ENCODE data around the gene CTRB2.

Gene CTRB2

DNA sequence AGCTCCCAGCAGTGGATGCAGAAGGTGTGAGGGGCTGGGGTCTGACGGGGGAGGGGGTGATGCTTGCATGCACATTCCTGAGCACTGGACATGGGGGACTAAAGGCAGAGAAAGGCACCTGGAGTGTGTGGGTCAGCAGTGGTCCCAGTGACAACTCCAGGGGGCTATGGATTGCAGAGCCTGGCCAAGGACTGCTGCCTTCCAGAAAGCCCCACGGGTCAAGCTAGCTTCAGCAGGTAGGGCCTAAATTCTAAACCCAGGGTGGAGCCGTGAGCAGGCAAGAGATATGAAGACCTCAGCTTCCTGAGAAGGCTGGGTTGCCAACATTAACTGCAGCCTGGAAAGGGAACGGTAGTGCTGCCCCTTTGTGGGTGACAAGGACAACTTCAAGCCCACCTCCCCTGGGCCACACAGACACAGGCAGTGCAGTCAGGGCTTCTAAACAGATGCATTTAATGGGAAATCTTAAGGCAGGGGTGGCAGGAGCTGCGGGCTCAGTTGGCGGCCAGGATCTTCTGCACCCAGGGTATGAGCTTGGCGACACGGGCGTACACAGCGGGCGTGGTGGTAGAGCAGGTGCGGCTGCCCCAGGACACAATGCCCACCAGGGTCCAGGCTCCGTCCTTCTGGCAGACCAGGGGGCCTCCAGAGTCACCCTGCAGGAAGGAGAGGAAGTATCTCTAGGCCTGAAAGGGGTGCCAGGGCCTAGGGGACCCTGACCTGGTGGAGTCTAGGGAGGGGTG, 3.1 kb downstream of the CTRB2 start:
- no peak for DNase-seq

DNA sequence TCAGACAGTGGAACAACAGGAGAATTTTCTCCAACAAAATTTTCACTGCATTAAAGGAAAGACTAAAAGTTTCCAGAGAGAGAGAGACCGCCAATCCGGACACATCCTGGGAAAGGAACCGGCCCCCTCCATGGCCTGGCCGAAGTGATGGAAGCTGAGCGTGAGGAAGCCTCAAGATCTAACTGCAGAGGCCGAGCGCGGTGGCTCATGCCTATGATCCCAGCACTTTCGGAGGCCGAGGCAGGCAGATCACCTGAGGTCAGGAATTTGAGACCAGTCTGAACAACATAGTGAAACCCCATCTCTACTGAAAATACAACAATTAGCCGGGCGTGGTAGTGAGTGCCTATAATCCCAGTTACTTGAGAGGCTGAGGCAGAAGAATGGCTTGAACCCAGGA, 3.9 kb downstream of the CTRB2 start:
- no peak for DNase-seq

- no peak for DNase-seq
These were observed 4.8 kb downstream of the CTRB2 start for GRCh38 chr16:75202069-75202590.

GRCh38 chr16:75198135-75198600, 8.8 kb downstream of the CTRB2 start:
- DNase-seq, result no peak

GRCh38 chr16:75197522-75198134, 9.3 kb downstream of the CTRB2 start:
- DNase-seq, result no peak

- DNase-seq, result no peak
These were observed 10.1 kb downstream of the CTRB2 start for GRCh38 chr16:75196836-75197235.

DNA sequence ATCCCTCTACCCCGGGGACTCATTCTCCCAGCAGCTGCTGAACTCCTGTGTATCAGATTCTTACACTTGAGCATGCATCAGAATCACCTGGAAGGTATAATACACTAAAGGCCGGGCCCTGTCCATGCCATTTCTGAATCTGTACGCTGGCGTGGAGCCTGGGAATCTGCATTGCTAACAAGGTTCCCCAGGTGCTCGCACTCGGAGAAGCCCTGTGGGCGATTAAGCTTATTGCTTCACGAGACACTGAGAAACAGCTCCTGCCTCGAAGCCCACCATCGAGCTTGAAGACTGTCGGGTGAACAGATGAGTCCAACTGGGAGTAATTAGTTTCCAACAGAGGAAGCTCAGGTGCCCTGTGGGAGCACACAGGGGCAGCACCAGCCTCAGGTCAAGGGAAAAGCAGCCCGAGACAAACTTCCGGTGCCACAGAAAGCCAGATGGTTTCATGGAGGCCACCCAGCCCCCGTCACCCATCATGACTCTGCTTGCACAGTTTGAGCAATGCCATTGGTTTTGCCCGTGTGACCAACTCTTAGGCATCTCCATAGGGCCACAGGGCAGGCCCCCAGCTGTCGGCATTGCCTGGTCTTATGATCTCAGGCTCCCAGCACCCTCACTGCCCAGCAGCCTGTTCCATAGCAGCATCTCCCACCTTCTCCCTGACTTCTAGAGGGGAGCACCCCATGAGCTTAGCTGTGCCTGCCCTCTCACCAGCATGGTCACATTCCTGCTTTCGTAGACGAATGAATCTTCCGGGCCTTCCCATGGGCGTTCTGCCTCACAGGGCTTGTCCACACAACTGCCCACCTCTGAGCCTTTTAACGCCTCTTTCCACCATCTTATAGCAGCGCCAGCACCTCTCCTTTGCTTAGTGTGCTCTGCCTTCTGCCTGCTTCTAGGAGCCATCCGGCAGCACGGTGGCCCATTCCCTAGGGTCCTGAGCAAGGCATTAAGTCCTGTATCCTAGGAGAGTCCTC, 10.9 kb downstream of the CTRB2 start:
- DNase-seq, result no peak

GRCh38 chr16:75193730-75194444, 13.1 kb downstream of the CTRB2 start:
- no peak for DNase-seq

DNA sequence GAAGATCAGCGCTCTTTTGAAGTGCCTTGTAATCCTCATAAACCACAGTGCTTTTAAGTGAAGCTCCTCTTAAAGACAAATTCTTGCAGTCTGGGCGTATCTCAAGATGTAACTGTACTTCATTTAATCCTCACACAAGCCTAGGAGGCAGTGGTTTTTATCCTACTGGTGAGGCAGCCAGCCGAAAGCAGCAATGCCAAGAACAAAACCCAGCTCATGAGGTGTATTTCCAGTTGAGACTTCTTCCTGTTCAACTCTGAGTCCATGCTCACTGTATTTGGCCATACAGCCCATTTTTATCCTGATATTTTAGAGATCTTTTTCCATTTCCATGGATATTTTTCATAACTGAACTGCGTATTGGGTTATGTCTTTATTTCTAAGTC, 13.7 kb downstream of the CTRB2 start:
- DNase-seq, result no peak

DNA sequence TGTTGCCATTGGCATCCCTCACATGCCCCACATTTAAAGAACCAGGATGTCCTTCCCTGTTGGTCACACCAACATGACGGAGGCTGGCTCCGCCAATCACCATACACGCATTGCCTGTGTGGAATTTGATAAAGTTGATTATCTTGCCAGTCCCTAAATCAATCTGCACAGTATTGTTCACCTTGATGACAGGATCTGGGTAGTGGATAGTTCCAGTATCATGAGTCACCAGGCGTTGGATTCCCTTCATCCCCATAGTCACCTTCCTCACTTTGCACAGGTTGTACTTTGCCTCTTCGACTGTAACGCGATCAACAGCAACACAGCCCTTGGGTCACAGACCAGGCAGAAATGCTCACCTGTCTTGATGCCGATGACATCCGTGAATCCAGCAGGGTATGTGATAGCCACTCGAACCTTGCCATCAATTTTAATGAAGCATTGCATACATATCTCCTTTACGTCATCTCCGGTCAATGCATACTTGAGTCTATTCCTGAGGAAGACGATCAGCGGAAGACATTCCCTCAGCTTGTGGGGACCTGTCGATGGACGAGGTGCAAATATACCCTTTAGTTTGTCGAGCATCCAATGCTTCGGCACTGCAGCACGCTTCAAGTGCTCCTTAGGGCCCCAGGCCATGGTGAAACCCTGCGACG, 14.2 kb downstream of the CTRB2 start:
- DNase-seq, result no peak

DNA sequence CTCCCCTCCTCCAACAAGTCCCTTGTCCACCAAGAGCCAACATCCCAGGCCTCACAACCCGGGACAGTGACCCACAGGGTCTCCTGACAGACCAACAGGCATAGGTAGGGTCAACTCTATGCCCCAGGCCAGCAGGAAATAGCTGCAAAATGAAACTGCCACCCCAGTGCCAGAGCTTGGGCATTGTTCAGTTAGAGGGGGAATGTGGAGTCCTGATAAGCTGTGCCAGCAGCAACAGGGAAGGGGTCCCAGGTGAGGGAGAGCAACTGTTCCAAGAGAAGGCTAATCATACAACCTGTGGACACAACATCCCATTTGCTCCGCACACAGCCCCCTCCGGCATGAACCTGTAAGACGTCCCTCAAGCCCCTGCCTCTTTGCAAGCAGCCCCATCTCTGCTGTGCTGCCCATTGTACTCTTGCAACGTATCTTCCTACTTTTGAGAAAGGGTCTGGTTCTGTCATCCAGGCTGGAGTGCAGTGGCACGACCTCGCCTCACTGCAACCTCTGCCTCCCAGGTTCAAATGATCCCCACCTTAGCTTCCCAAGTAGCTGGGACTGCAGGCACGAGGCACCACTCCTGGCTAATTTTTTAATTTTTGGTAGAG, 17.2 kb downstream of the CTRB2 start:
- DNase-seq, result no peak

DNA sequence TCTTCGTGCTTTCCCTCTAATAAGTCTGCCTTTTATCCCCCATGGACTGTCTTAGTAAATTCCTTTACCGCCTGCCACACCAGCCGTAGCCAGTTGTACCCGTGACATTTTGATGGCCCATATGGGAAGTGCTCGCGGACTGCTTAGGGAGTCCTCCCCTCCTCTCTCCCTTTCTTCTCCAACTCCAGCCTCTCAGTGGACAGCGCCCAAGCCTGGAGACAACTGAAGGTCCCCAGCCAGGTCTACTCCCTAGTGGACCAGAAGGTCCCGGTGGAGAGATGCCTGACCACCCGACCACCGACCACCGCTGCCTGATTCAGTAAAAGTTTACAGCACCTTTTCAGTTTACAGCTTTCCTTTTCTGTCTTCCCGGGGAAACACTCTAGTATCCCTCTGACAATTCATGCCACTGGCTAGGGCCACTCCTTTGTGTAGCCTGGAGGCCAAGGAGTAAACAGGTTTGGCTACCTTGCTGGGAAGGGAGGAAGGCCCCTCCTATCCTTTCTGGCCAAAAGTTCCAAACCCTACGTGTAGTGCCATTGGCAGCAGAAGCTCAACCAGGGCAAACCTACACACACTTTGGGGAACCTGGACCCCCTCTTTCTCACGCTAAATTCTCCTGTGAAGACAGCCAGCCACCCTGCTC, 18.0 kb downstream of the CTRB2 start:
- no peak for DNase-seq

DNA sequence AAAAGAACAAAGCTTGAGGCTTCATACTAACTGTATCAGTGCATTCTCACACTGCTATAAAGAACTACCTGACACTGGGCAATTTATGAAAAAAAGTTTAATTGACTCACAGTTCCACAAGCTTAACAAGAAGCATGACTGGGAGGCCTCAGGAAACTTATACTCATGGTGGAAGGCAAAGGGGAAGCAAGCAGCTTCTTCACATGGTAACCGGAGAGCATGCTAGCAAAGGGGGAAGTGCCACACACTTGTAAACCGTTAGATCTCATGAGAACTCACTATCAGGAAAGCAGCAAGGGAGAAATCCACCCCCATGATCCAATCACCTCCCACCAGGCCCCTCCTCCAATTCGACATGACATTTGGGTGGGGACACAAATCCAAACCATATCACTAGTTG, 25.3 kb downstream of the CTRB2 start:
- no peak for DNase-seq

DNA sequence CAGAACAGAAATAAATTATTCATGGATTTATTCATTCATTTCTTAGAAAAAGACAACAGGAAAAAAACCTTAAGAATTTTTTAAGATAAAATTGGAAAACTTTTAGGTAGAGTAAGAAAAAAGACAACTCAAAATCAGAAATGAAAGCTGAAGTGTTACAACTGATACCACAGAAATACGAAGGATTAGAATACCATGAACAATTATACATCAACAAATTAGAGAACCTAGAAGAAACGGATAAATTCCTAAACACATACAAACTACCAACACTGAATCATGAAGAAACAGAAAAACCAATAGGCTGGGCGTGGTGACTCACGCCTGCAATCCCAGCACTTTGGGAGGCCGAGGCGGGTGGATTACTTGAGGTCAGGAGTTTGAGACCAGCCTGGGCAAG, 27.8 kb downstream of the CTRB2 start:
- no peak for DNase-seq

- no peak for DNase-seq
These were observed 30.0 kb downstream of the CTRB2 start for GRCh38 chr16:75176926-75177325.

- DNase-seq, result no peak
These were observed 31.9 kb downstream of the CTRB2 start for GRCh38 chr16:75175074-75175473.

GRCh38 chr16:75172578-75172977, 34.4 kb downstream of the CTRB2 start:
- DNase-seq, result no peak

- DNase-seq, result no peak
These were observed 37.0 kb downstream of the CTRB2 start for GRCh38 chr16:75169899-75170405.

DNA sequence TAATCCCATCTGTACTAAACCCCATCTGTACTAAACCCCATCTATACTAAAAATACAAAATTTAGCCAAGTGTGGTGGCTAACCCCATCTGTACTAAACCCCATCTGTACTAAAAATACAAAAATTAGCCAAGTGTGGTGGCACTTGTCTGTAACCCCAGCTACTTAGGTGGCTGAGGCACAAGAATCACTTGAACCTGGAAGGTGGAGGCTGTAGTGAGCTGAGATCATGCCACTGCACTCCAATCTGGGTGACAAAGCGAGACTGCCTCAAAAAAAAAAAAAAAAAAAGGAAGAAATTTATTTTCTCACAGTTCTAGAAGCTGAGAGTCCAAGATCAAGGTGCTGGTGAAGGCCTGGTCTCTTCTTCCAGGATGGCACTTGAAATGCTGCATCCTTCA, 46.6 kb downstream of the CTRB2 start:
- no peak for DNase-seq
